SK-N-SH treated with all-trans-retinoic acid at 6 μM for 48 hours (cell line): ENCODE data around the gene MYH9.

Source experiments
- ISL1 ChIP-seq: fragments of 250-450 bp; sonication (Bioruptor Pico); IDR thresholded peaks from 2 replicates; pipeline ENCODE4 v2.1.2; 2022; ENCODE audit warnings: mild to moderate bottlenecking, moderate library complexity
- POU6F1 ChIP-seq: fragments of 250-450 bp; sonication (Bioruptor Pico); IDR thresholded peaks from 2 replicates; pipeline ENCODE4 v1.8.0; 2021; ENCODE audit warnings: low read depth, mild to moderate bottlenecking, moderate library complexity, borderline replicate concordance
- ZC3H10 ChIP-seq: fragments of 250-450 bp; sonication (Bioruptor Pico); IDR thresholded peaks from 2 replicates; pipeline ENCODE4 v1.5.1; 2021; ENCODE audit warnings: mild to moderate bottlenecking, moderate library complexity
- ZFP3 ChIP-seq: fragments of 250-450 bp; sonication (Bioruptor Pico); IDR thresholded peaks from 2 replicates; pipeline ENCODE4 v1.5.0; 2020; ENCODE audit warnings: mild to moderate bottlenecking, moderate library complexity
- ZFP30 ChIP-seq: fragments of 450-650 bp; formaldehyde crosslinking; IDR thresholded peaks from 2 replicates; pipeline ENCODE4 v1.5.0; 2022; ENCODE audit warnings: mild to moderate bottlenecking, moderate library complexity
- TF ChIP-seq, protein P1 (sequence below): fragments of 250-450 bp; sonication (Bioruptor Pico); IDR thresholded peaks from 2 replicates; pipeline ENCODE4 v1.8.0; 2020; ENCODE audit warnings: mild to moderate bottlenecking, moderate library complexity, borderline replicate concordance

DNA sequence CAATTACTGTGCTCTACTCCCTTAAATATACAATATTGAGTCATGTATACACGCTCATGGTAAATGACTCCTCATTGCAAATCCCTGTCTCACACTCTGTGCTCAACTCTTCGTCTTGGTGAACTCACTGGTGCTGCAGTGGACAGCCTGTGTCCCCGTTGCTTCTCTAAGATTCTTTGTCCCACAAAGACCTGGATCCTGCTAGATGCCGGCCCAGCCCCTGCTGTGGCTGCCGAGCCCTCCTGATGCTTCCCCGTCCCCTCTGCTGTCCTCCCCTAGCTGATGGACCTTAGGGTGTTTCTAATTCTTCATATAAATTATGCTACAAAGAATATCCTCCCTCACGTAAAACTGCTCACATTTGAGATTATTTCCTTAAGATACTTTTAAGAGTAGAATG lies 154.0 kb downstream of the MYH9 start:
- TF ChIP-seq, protein P1, sequence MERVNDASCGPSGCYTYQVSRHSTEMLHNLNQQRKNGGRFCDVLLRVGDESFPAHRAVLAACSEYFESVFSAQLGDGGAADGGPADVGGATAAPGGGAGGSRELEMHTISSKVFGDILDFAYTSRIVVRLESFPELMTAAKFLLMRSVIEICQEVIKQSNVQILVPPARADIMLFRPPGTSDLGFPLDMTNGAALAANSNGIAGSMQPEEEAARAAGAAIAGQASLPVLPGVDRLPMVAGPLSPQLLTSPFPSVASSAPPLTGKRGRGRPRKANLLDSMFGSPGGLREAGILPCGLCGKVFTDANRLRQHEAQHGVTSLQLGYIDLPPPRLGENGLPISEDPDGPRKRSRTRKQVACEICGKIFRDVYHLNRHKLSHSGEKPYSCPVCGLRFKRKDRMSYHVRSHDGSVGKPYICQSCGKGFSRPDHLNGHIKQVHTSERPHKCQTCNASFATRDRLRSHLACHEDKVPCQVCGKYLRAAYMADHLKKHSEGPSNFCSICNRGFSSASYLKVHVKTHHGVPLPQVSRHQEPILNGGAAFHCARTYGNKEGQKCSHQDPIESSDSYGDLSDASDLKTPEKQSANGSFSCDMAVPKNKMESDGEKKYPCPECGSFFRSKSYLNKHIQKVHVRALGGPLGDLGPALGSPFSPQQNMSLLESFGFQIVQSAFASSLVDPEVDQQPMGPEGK, result no peak
- TF ChIP-seq ZC3H10, result no peak
- no peak for TF ChIP-seq POU6F1 (CRISPR knock-in tag)
- no peak for TF ChIP-seq ISL1 (CRISPR knock-in tag)
- TF ChIP-seq ZFP3 (CRISPR knock-in tag), result no peak
- TF ChIP-seq ZFP30 (CRISPR knock-in tag), result no peak
